PC-9 (cell line): Measurements from ENCODE around the gene ST8SIA6. TPM values are rescaled to one million over a fixed set of nuclear protein-coding genes. Genes with fewer than 3 reads are reported as not detected.

ENCODE experiments used
- BruUV-seq: library from RNA; stranded (reverse); fragments of 400-500 nt; replicated peaks from 2 replicates; lab custom pipeline; 2021; lab: Mats Ljungman, UMichigan
- CTCF ChIA-PET: fragments of 300-600 bp; sonication (Branson Sonifier 250); formaldehyde crosslinking; loops from one replicate; lab custom pipeline; 2022; ENCODE audit warnings: antibody characterized with exemption; lab: Charles Lee
- POLR2A ChIA-PET: fragments of 300-600 bp; sonication (Branson Sonifier 250); formaldehyde crosslinking; loops from one replicate; lab custom pipeline; 2022; ENCODE audit warnings: antibody characterized with exemption; ENCODE audit not compliant: unreplicated experiment; lab: Charles Lee
- DNase-seq, 2 experiments: peaks; one replicate each; pipeline versions ENCODE4 v3.0.0 to v3.0.0-alpha.2; 2015 to 2022; ENCODE audit warnings: mixed read lengths in 1 of 2
- H2AFZ ChIP-seq: fragments of 200-600 bp; sonication (generic); 2 replicates; pipeline ENCODE4 v1.8.1; 2017; ENCODE audit warnings: antibody characterized with exemption
- H3F3A ChIP-seq: fragments of 200-600 bp; sonication (generic); 2 replicates; pipeline ENCODE4 v1.8.1; 2017; ENCODE audit warnings: antibody characterized with exemption, mild to moderate bottlenecking, low read depth; ENCODE audit not compliant: insufficient read depth
- H3K27ac ChIP-seq: fragments of 200-600 bp; sonication (generic); 2 replicates; pipeline ENCODE4 v1.6.1; 2016; ENCODE audit warnings: mixed run types
- H3K27me3 ChIP-seq: fragments of 200-600 bp; sonication (generic); 2 replicates; pipeline ENCODE4 v1.6.1; 2016; ENCODE audit warnings: low read depth, mixed run types; ENCODE audit not compliant: insufficient read depth
- H3K36me3 ChIP-seq: fragments of 200-600 bp; sonication (generic); 2 replicates; pipeline ENCODE4 v1.6.1; 2016; ENCODE audit warnings: low read depth, mixed run types
- H3K4me1 ChIP-seq: fragments of 200-600 bp; sonication (generic); replicated peaks from 2 replicates; pipeline ENCODE4 v1.6.1; 2016; ENCODE audit warnings: mixed run types; ENCODE audit not compliant: insufficient read depth
- H3K4me2 ChIP-seq: fragments of 200-600 bp; sonication (generic); 2 replicates; pipeline ENCODE4 v1.6.1; 2017; ENCODE audit warnings: mixed run types
- H3K4me3 ChIP-seq: fragments of 200-600 bp; sonication (generic); 2 replicates; pipeline ENCODE4 v1.6.1; 2016; ENCODE audit warnings: mixed run types
- H3K79me2 ChIP-seq: fragments of 200-600 bp; sonication (generic); 2 replicates; pipeline ENCODE4 v1.6.1; 2017; ENCODE audit warnings: low read depth, mixed run types
- H3K9me2 ChIP-seq: fragments of 200-600 bp; sonication (generic); 2 replicates; pipeline ENCODE4 v1.8.1; 2017; ENCODE audit warnings: mild to moderate bottlenecking; ENCODE audit not compliant: insufficient read depth
- H3K9me3 ChIP-seq: fragments of 200-600 bp; sonication (generic); 2 replicates; pipeline ENCODE4 v1.8.1; 2016; ENCODE audit warnings: low read depth; ENCODE audit not compliant: insufficient read depth
- H4K20me1 ChIP-seq: fragments of 200-600 bp; sonication (generic); 2 replicates; pipeline ENCODE4 v1.8.1; 2017; ENCODE audit not compliant: insufficient read depth
- EZH2 ChIP-seq: fragments of 200-600 bp; sonication (generic); IDR thresholded peaks from 2 replicates; pipeline ENCODE4 v1.8.0; 2017; ENCODE audit warnings: antibody characterized with exemption, low read depth
- intact Hi-C: fragments of 100-400 bp; cut with micrococcal nuclease; formaldehyde crosslinking; loops from one replicate; pipeline ENCODE4 v1.10.0; 2022; ENCODE audit not compliant: unreplicated experiment
- total RNA-seq: library from RNA; stranded (reverse); gene quantifications from 2 replicates; pipeline ENCODE4 v1.2.3, GENCODE V29; 2021
- TF ChIP-seq, protein P1 (sequence below): fragments of 200-600 bp; sonication (generic); conservative IDR thresholded peaks from 2 replicates; pipeline ENCODE4 v1.6.1; 2017; ENCODE audit warnings: mixed run types, antibody characterized with exemption, mild to moderate bottlenecking, moderate library complexity

The ST8SIA6 gene
- total RNA-seq, 1 experiment from 2014 or later, result 2.1 TPM

DNA sequence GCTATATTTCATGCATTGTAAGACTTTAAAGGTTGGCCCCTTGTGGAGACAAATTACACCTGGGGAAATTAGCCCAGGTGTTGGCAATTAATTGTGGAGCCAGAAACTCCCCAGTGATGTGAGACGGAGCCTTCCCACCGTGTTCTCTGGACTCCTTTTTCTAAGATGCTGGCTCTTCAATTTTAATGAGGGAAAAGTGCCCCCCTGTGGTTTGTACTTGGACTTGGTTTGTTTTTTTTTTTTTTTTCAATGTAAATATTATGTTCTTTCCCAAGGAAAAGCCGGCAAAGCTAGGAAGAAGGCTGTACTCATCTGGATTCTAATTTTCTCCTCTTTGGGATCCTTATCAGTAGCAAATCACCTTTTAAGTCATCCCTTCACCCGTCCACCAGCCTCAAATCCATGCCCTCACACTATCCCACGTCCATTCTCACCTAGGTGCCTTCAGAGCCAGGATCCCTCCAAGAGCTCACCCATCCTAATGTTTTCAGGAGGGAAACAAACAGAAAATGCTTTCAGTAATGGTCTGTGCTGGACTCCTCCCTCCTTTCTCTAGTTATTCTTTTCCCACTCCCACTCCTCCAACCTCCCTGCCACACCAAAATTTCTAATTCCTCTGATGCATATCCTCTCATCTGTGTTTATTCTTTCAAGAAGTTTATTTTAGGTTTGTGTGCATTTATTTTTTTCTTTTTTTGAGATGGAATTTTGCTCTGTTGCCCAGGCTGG lies 20.4 kb upstream of the ST8SIA6 start:
- intact Hi-C loops, result no loop called here
- Histone ChIP-seq H3K4me1 (no peaks in the 10 kb centered on the region), H3K4me3 (no peak overlapping the region), H3K36me3 (no peaks in the 10 kb centered on the region), H3K79me2 (no peaks in the 10 kb centered on the region), H2AFZ (no peak overlapping the region), H3K27me3 (no peaks in the 10 kb centered on the region), H3K27ac (no peak overlapping the region), H3K9me2 (no peaks in the 10 kb centered on the region), H4K20me1 (no peaks in the 10 kb centered on the region), H3K9me3 (no peaks in the 10 kb centered on the region), H3K4me2 (no peak overlapping the region), H3F3A (no peaks in the 10 kb centered on the region)
- BruUV-seq, result no TSS peak
- TF ChIP-seq, protein P1, sequence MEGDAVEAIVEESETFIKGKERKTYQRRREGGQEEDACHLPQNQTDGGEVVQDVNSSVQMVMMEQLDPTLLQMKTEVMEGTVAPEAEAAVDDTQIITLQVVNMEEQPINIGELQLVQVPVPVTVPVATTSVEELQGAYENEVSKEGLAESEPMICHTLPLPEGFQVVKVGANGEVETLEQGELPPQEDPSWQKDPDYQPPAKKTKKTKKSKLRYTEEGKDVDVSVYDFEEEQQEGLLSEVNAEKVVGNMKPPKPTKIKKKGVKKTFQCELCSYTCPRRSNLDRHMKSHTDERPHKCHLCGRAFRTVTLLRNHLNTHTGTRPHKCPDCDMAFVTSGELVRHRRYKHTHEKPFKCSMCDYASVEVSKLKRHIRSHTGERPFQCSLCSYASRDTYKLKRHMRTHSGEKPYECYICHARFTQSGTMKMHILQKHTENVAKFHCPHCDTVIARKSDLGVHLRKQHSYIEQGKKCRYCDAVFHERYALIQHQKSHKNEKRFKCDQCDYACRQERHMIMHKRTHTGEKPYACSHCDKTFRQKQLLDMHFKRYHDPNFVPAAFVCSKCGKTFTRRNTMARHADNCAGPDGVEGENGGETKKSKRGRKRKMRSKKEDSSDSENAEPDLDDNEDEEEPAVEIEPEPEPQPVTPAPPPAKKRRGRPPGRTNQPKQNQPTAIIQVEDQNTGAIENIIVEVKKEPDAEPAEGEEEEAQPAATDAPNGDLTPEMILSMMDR, result no peak
- TF ChIP-seq EZH2, result no peak
- ChIA-PET CTCF (interaction anchor here (0.8 kb wide), 1 partner anchor 632 kb away, joined by 17 read pairs; no protein-coding TSS in a partner anchor), POLR2A (no interaction called here)
- no peak for DNase-seq

DNA sequence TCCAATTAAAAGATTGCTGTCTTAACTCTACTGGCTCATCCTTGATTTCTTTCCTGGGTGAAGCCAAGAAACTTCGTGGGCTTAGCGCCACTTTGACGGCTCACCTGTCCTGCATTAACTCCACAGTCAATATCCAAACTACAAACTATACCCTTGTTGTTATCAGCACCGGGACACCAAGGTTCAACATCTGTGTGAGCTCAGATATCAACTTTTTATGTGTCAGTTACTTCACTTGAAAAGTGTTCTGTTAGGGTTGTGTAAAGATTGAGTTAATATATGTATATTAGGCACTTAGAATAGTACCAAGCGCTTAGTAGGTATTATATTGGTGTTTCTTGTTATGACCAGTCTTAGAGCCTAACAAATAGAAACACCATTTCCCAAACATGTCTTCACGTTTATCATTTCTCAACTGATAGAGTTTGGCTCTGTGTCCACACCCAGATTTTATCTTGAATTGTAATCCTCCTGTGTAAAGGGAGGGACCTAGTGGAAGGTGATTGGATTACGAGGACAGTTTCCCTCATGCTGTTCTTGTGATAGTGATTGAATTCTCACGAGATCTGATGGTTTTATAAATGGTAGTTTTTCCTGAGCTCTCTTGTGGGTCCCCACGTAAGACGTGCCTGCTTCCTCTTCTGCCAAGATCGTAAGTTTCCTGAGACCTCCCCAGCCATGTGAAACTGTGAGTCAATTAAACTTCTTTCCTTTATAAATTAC lies 19.0 kb upstream of the ST8SIA6 start:
- Histone ChIP-seq H3K27ac (no peak overlapping the region), H3K4me3 (no peak overlapping the region), H3K36me3 (no peaks in the 10 kb centered on the region), H3K4me2 (no peak overlapping the region), H3K9me2 (no peaks in the 10 kb centered on the region), H2AFZ (no peak overlapping the region), H3K9me3 (no peaks in the 10 kb centered on the region), H3K4me1 (no peaks in the 10 kb centered on the region), H3F3A (no peaks in the 10 kb centered on the region), H3K79me2 (no peaks in the 10 kb centered on the region), H3K27me3 (no peaks in the 10 kb centered on the region), H4K20me1 (no peaks in the 10 kb centered on the region)
- TF ChIP-seq EZH2, result no peak
- intact Hi-C loops, result no loop called here
- CTCF ChIA-PET, result no interaction called here
- BruUV-seq, result no TSS peak
- DNase-seq, result no peak
- POLR2A ChIA-PET, result no interaction called here

DNA sequence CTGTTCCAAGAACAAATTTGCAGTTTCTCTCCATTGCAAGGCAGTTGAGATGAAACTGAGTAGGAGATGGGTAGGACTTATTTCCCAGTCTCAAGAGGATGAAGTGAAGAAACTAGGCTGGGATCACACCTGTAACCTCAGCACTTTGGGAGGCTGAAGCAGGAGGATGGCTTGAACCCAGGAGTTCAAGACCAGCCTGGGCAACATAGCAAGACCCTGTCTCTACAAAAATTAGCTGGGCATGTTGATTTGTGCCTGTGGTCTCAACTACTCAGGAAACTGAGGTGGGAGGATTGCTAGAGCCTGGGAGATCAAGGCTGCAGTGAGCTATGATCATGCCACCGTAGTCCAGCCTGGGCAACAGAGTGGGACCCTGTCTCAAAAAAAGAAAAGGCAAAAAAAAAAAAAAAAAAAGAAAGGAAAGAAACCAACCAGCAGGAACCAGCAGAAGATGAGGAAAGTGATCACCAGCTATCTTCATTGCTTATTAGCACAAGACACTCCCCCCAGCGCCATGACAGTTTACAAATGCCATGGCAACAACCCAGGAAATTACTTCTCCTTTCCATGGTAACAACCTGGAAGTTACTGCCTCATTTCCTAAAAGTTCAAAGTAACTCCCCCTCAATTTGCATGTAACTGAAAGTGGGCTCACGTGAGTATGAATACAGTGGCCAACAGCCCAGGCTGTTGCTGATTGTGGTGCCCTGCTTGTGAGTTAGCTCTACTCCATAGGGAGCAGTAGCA lies 18.3 kb upstream of the ST8SIA6 start:
- no peaks in the 10 kb centered on the region for H3K36me3 ChIP-seq
- no peaks in the 10 kb centered on the region for H3K9me3 ChIP-seq
- no peak for DNase-seq
- no peaks in the 10 kb centered on the region for H3K4me1 ChIP-seq
- CTCF ChIA-PET, result interaction anchor here (0.7 kb wide), 1 partner anchor 1036 kb away, joined by 11 read pairs; the partner anchor contains the start of gene PTER
- POLR2A ChIA-PET, result no interaction called here
- no peak overlapping the region for H2AFZ ChIP-seq
- no peak overlapping the region for H3K4me2 ChIP-seq
- BruUV-seq, result no TSS peak
- no peak overlapping the region for H3K27ac ChIP-seq
- no peaks in the 10 kb centered on the region for H3K9me2 ChIP-seq
- no peaks in the 10 kb centered on the region for H3K79me2 ChIP-seq
- TF ChIP-seq, protein P1, result no peak
- no peak for TF ChIP-seq EZH2
- intact Hi-C loops, result no loop called here
- H3F3A ChIP-seq, result no peaks in the 10 kb centered on the region
- no peak overlapping the region for H3K4me3 ChIP-seq
- H3K27me3 ChIP-seq, result no peaks in the 10 kb centered on the region
- no peaks in the 10 kb centered on the region for H4K20me1 ChIP-seq
